Activated CD4-positive, alpha-beta T cell treated with anti-CD3 and anti-CD28 coated beads, Interleukin-2, Interleukin-6, amounts not matched to agents 100 ng/mL and 50 ng/mL, durations not matched to agents 16 hours and 8 hours (primary cell): ENCODE measurements around the gene CRB2.

Experiments used
- DNase-seq: peaks from one replicate; pipeline ENCODE4 v3.0.0-alpha.2; 2020

CRB2 gene

GRCh38 chr9:123424552-123425225 lies 68.7 kb downstream of the CRB2 start:
- DNase-seq: no peak

GRCh38 chr9:123425261-123425821 lies 69.3 kb downstream of the CRB2 start:
- no peak for DNase-seq

- no peak for DNase-seq
These were observed 69.9 kb downstream of the CRB2 start for GRCh38 chr9:123425836-123426365.

GRCh38 chr9:123426406-123426805 lies 70.4 kb downstream of the CRB2 start:
- no peak for DNase-seq
